ENCODE results near the gene EFNA5. TPM values are rescaled to one million over a fixed set of nuclear protein-coding genes. Genes with fewer than 3 reads are reported as not detected.
A peak's percentile ranks its signal among the peaks of the same experiment; 100 is the strongest.

The EFNA5 gene
- total RNA-seq, 2 donors from 2014 or later: 9.7 to 11.1 TPM

DNA sequence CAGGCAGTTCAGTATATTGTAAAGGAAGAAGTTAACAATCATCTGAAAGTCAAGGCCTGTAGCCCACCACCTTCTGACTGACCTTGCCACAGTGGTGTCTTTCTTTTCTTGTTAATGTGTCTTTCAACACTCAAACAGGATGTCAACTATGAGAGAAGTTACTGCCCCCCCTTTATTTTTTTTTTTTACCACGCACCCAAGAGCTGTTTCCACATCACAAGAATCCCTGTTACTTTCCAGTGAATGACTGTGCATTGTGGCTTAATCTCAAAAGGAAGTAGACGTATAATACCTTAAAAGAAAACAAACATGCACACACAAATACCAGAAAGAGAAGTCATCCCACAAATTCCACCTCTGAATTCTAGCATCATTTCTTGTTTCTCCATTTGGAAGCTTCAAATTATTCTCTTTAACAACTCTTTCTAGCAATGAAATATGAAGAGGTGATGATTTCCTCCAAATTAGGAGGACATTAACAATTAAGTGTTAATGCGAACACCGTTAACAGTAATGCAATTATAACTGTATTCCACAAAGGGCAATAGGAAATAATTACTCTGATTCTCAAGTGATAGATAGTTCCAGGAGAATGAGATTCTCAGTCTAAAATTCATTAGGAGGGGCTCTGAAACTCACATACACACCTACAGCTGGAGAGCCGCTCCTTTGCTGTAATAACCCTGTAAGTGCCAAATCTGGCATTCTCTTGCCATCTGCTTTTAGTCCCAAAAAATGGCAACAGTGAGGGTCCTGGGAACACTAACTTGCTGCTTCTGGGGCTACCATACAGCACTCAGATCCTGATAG lies 201.0 kb downstream of the EFNA5 start:
- Histone ChIP-seq H3K4me1 (no peaks in the 10 kb centered on the region), H3K27me3 (no peaks in the 10 kb centered on the region), H3K27ac (no peak overlapping the region), H3K9ac (ENCODE audit: low read depth in 2 of 2, low read length in 2 of 2) (no peak overlapping the region), H3K36me3 (no peaks in the 10 kb centered on the region), H3K9me3 (no peaks in the 10 kb centered on the region), H3K4me3 (no peak overlapping the region)
- intact Hi-C loops (cut with DNase I): no loop called here
- TF ChIP-seq, protein P1, sequence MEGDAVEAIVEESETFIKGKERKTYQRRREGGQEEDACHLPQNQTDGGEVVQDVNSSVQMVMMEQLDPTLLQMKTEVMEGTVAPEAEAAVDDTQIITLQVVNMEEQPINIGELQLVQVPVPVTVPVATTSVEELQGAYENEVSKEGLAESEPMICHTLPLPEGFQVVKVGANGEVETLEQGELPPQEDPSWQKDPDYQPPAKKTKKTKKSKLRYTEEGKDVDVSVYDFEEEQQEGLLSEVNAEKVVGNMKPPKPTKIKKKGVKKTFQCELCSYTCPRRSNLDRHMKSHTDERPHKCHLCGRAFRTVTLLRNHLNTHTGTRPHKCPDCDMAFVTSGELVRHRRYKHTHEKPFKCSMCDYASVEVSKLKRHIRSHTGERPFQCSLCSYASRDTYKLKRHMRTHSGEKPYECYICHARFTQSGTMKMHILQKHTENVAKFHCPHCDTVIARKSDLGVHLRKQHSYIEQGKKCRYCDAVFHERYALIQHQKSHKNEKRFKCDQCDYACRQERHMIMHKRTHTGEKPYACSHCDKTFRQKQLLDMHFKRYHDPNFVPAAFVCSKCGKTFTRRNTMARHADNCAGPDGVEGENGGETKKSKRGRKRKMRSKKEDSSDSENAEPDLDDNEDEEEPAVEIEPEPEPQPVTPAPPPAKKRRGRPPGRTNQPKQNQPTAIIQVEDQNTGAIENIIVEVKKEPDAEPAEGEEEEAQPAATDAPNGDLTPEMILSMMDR (IDR thresholded peaks at IDR 0.05): no peak
- DNase-seq: no peak

DNA sequence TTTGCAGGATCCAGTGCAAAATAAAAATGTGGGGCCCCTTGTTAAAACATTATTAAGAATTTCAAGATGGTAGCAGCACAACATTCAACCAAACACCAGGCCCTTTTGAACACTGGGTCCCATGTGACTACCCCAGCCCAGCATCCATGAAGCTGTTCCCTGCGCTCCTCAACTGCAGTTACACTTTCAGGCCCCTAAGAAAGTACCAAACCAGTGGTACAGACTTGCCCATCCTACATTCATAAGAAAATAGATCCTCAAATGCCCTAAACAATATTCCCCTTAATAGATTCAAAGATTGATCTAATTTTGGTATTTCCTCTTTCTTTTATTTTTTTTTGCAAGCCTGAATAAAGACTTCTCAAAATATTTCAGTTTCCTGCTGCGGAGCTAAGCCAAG lies 201.7 kb downstream of the EFNA5 start:
- Histone ChIP-seq H3K4me1 (no peaks in the 10 kb centered on the region), H3K27me3 (no peaks in the 10 kb centered on the region), H3K27ac (no peak overlapping the region), H3K36me3 (no peaks in the 10 kb centered on the region), H3K4me3 (no peak overlapping the region), H3K9me3 (no peaks in the 10 kb centered on the region), H3K9ac (ENCODE audit: low read depth in 2 of 2, low read length in 2 of 2) (no peak overlapping the region)
- intact Hi-C loops (cut with DNase I): no loop called here
- no peak for DNase-seq
- TF ChIP-seq, protein P1 (IDR thresholded peaks at IDR 0.05): no peak

DNA sequence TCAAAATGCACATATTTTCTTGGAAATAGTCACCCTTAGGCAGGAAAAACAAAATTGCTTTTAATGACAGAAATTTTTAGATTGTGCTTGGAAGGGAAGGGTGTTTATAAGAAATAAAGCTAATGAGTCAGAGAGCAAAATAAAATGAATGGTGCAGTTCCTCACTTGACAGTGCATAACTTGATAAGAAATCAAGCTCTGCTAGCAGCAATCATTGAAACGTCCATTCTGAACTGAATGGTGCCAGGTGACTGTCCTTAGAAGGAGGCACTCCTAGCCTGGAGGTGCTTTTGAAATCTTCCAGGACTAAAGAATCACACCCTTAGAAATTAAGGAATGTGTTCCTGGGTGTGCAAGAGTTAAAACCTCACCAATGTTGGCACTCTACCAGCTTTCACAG lies 202.5 kb downstream of the EFNA5 start:
- H3K27ac ChIP-seq: no peak overlapping the region
- H3K9ac ChIP-seq (ENCODE audit: low read depth in 2 of 2, low read length in 2 of 2): no peak overlapping the region
- no peaks in the 10 kb centered on the region for H3K9me3 ChIP-seq
- H3K4me1 ChIP-seq: no peaks in the 10 kb centered on the region
- TF ChIP-seq, protein P1 (IDR thresholded peaks at IDR 0.05): no peak
- intact Hi-C loops (cut with DNase I): no loop called here
- DNase-seq: no peak
- H3K36me3 ChIP-seq: no peaks in the 10 kb centered on the region
- no peaks in the 10 kb centered on the region for H3K27me3 ChIP-seq
- no peak overlapping the region for H3K4me3 ChIP-seq

DNA sequence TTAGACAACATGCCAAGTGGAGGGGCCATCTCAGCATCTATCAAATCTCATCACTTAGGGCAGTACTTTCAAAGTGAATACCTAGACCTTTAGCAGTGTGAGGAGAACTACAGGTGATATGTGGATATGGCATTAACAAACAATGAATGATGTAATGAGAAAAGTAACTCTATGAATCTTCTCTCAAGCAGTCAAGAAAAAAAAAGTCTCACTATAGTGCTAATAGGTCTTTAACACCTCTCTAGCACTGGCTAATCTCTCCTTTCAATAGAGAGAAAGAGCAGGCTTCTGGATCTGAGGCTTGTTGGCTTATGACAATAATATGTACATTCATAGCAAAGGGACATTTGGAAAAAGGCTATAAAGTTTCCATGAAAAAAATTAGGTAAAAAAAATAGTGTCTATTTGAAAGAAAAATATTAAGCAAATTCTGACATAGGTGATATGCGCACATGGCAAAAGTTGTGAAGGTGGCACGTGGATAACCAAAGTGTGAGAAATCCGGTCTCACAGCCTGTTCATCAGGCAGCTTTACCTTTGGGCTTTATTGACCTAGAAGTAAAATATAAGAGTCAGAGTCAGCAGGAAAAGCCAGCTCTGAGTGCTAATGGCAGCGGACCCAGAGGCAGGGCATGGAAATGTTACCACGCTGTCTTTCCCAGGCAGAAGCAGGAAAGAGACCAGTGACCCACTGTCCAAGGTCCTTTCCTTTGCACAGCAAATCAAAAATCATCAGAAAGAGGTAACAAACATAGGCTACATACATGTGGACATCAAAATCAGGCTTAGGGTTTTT lies 203.4 kb downstream of the EFNA5 start:
- H3K27me3 ChIP-seq: no peaks in the 10 kb centered on the region
- no peaks in the 10 kb centered on the region for H3K4me1 ChIP-seq
- H3K4me3 ChIP-seq: no peak overlapping the region
- DNase-seq: peak; percentile 46
- no peaks in the 10 kb centered on the region for H3K36me3 ChIP-seq
- no peaks in the 10 kb centered on the region for H3K9me3 ChIP-seq
- intact Hi-C loops (cut with DNase I): no loop called here
- H3K9ac ChIP-seq (ENCODE audit: low read depth in 2 of 2, low read length in 2 of 2): no peak overlapping the region
- TF ChIP-seq, protein P1 (IDR thresholded peaks at IDR 0.05): no peak
- no peak overlapping the region for H3K27ac ChIP-seq

DNA sequence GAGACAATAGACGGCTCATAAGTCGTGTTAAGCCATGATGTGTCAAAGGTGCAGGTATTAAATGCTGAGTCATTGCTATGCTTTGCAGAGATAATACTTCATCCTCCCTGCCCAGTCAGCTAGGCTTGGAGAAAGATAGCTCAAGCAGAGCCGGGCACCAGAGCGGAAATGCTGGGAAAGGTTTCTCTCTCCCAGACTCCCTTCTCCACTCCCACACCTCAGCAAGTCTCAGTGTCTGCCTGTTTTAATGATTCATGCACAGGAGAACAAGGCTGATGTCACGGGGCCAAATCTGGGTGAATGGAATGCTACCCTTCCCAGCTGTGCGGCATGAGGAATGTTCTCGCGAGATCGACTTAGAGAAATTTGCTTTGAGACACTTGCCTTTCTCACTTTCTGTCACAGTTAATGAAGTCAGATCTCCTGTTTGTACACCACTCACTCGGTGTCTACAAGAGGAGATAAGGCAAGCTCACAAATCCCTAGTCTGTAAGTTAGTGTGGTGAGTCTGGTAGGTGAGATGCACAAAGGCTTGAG lies 204.4 kb downstream of the EFNA5 start:
- no peaks in the 10 kb centered on the region for H3K27me3 ChIP-seq
- H3K4me1 ChIP-seq: no peaks in the 10 kb centered on the region
- DNase-seq: no peak
- H3K36me3 ChIP-seq: no peaks in the 10 kb centered on the region
- intact Hi-C loops (cut with DNase I): no loop called here
- H3K9ac ChIP-seq (ENCODE audit: low read depth in 2 of 2, low read length in 2 of 2): no peak overlapping the region
- H3K27ac ChIP-seq: no peak overlapping the region
- TF ChIP-seq, protein P1 (IDR thresholded peaks at IDR 0.05): no peak
- no peak overlapping the region for H3K4me3 ChIP-seq
- no peaks in the 10 kb centered on the region for H3K9me3 ChIP-seq

Measured in colonic mucosa (tissue), 4 donors.